BLaER1 (cell line): ENCODE results near the gene C2CD2.

Experiments
- H3K27ac ChIP-seq: shearing (Covaris generic); formaldehyde crosslinking; 2 replicates; pipeline ENCODE4 v1.8.1; 2022
- H3K27me3 ChIP-seq: shearing (Covaris generic); formaldehyde crosslinking; 2 replicates; pipeline ENCODE4 v1.8.1; 2022
- H3K36me3 ChIP-seq: shearing (Covaris generic); formaldehyde crosslinking; 2 replicates; pipeline ENCODE4 v1.8.1; 2022
- H3K4me1 ChIP-seq: shearing (Covaris generic); formaldehyde crosslinking; 2 replicates; pipeline ENCODE4 v1.8.1; 2022
- H3K4me2 ChIP-seq: shearing (Covaris generic); formaldehyde crosslinking; 2 replicates; pipeline ENCODE4 v1.8.1; 2022
- H3K4me3 ChIP-seq: shearing (Covaris generic); formaldehyde crosslinking; 2 replicates; pipeline ENCODE4 v1.8.1; 2022
- H3K9ac ChIP-seq: shearing (Covaris generic); formaldehyde crosslinking; 2 replicates; pipeline ENCODE4 v1.8.1; 2022
- H3K9me3 ChIP-seq: shearing (Covaris generic); formaldehyde crosslinking; 2 replicates; pipeline ENCODE4 v1.8.1; 2022
- H4K20me1 ChIP-seq: shearing (Covaris generic); formaldehyde crosslinking; 2 replicates; pipeline ENCODE4 v1.8.1; 2022
- Cebpa-rat ChIP-seq: shearing (Covaris generic); IDR thresholded peaks from 2 replicates; pipeline ENCODE4 v1.8.1; 2022

C2CD2 gene

GRCh38 chr21:41991659-41992058 lies 37.8 kb upstream of the C2CD2 start:
- Histone ChIP-seq H3K9ac (no peak overlapping the region), H3K27ac (no peak overlapping the region), H4K20me1 (no peaks in the 10 kb centered on the region), H3K4me1 (no peaks in the 10 kb centered on the region), H3K36me3 (peaks cover 60% of the 10 kb centered on the region), H3K4me2 (no peak overlapping the region), H3K4me3 (no peak overlapping the region), H3K9me3 (peaks cover 23% of the 10 kb centered on the region), H3K27me3 (no peaks in the 10 kb centered on the region)
- TF ChIP-seq Cebpa-rat: no peak

- H3K4me1 ChIP-seq: no peaks in the 10 kb centered on the region
These were observed 35.9 kb upstream of the C2CD2 start for GRCh38 chr21:41989698-41990097.

GRCh38 chr21:41987310-41987709 lies 33.5 kb upstream of the C2CD2 start:
- H3K4me1 ChIP-seq: no peaks in the 10 kb centered on the region
- peaks cover 17% of the 10 kb centered on the region for H3K36me3 ChIP-seq
- no peak overlapping the region for H3K4me3 ChIP-seq
- no peak overlapping the region for H3K27ac ChIP-seq
- no peaks in the 10 kb centered on the region for H3K27me3 ChIP-seq
- H3K9ac ChIP-seq: no peak overlapping the region
- no peaks in the 10 kb centered on the region for H4K20me1 ChIP-seq
- no peak for TF ChIP-seq Cebpa-rat
- H3K4me2 ChIP-seq: no peak overlapping the region
- peaks cover 14% of the 10 kb centered on the region for H3K9me3 ChIP-seq

More at GRCh38 chr21:41989698-41990097, 35.9 kb upstream of the C2CD2 start:
- Histone ChIP-seq H3K9me3 (peaks cover 3% of the 10 kb centered on the region), H3K36me3 (peaks cover 41% of the 10 kb centered on the region), H3K4me2 (no peak overlapping the region), H4K20me1 (no peaks in the 10 kb centered on the region), H3K27me3 (no peaks in the 10 kb centered on the region), H3K9ac (no peak overlapping the region), H3K27ac (no peak overlapping the region), H3K4me3 (no peak overlapping the region)
- TF ChIP-seq Cebpa-rat: no peak

- no peak for TF ChIP-seq Cebpa-rat
- Histone ChIP-seq H3K27me3 (no peaks in the 10 kb centered on the region), H4K20me1 (no peaks in the 10 kb centered on the region), H3K4me1 (no peaks in the 10 kb centered on the region), H3K4me2 (no peak overlapping the region), H3K36me3 (peaks cover 2% of the 10 kb centered on the region), H3K4me3 (no peak overlapping the region), H3K27ac (no peak overlapping the region), H3K9ac (no peak overlapping the region), H3K9me3 (peaks cover 14% of the 10 kb centered on the region)
These were observed 32.0 kb upstream of the C2CD2 start for GRCh38 chr21:41985662-41986416.

GRCh38 chr21:41983229-41983628 lies 29.4 kb upstream of the C2CD2 start:
- TF ChIP-seq Cebpa-rat: no peak
- no peaks in the 10 kb centered on the region for H3K4me1 ChIP-seq
- H3K27ac ChIP-seq: no peak overlapping the region
- no peaks in the 10 kb centered on the region for H3K36me3 ChIP-seq
- H3K4me2 ChIP-seq: no peak overlapping the region
- peaks cover 32% of the 10 kb centered on the region for H3K9me3 ChIP-seq
- H3K9ac ChIP-seq: no peak overlapping the region
- no peaks in the 10 kb centered on the region for H3K27me3 ChIP-seq
- H3K4me3 ChIP-seq: no peak overlapping the region
- H4K20me1 ChIP-seq: no peaks in the 10 kb centered on the region

GRCh38 chr21:41980561-41980960 lies 26.7 kb upstream of the C2CD2 start:
- Histone ChIP-seq H3K4me1 (no peaks in the 10 kb centered on the region), H3K9me3 (peaks cover 38% of the 10 kb centered on the region)
- TF ChIP-seq Cebpa-rat: no peak

GRCh38 chr21:41979751-41980369 lies 26.0 kb upstream of the C2CD2 start:
- no peaks in the 10 kb centered on the region for H3K27me3 ChIP-seq
- no peak overlapping the region for H3K4me3 ChIP-seq

More at GRCh38 chr21:41980561-41980960, 26.7 kb upstream of the C2CD2 start:
- Histone ChIP-seq H3K9ac (no peak overlapping the region), H3K4me3 (no peak overlapping the region), H3K27ac (no peak overlapping the region), H4K20me1 (no peaks in the 10 kb centered on the region), H3K36me3 (no peaks in the 10 kb centered on the region), H3K27me3 (no peaks in the 10 kb centered on the region), H3K4me2 (no peak overlapping the region)

GRCh38 chr21:41979335-41979734 lies 25.5 kb upstream of the C2CD2 start:
- H3K27ac ChIP-seq: no peak overlapping the region
- no peaks in the 10 kb centered on the region for H4K20me1 ChIP-seq
- H3K4me3 ChIP-seq: no peak overlapping the region
- no peaks in the 10 kb centered on the region for H3K36me3 ChIP-seq
- H3K9ac ChIP-seq: no peak overlapping the region
- H3K4me2 ChIP-seq: no peak overlapping the region
- H3K27me3 ChIP-seq: no peaks in the 10 kb centered on the region
- peaks cover 10% of the 10 kb centered on the region for H3K4me1 ChIP-seq
- H3K9me3 ChIP-seq: peaks cover 38% of the 10 kb centered on the region
- no peak for TF ChIP-seq Cebpa-rat

More at GRCh38 chr21:41979751-41980369, 26.0 kb upstream of the C2CD2 start:
- Histone ChIP-seq H3K9me3 (peaks cover 38% of the 10 kb centered on the region), H3K4me2 (no peak overlapping the region), H3K36me3 (no peaks in the 10 kb centered on the region), H3K4me1 (peaks cover 5% of the 10 kb centered on the region), H3K9ac (no peak overlapping the region), H4K20me1 (no peaks in the 10 kb centered on the region), H3K27ac (no peak overlapping the region)
- no peak for TF ChIP-seq Cebpa-rat

- Histone ChIP-seq H3K4me2 (no peak overlapping the region), H3K4me3 (no peak overlapping the region), H3K9me3 (peaks cover 40% of the 10 kb centered on the region), H3K4me1 (peaks cover 22% of the 10 kb centered on the region), H3K27ac (no peak overlapping the region), H3K27me3 (no peaks in the 10 kb centered on the region), H3K9ac (no peak overlapping the region), H4K20me1 (no peaks in the 10 kb centered on the region), H3K36me3 (no peaks in the 10 kb centered on the region)
- no peak for TF ChIP-seq Cebpa-rat
These were observed 23.5 kb upstream of the C2CD2 start for GRCh38 chr21:41977034-41977950.

- Histone ChIP-seq H3K4me2 (no peak overlapping the region), H3K27me3 (no peaks in the 10 kb centered on the region), H3K36me3 (no peaks in the 10 kb centered on the region), H3K4me1 (peaks cover 22% of the 10 kb centered on the region), H3K9ac (no peak overlapping the region), H3K9me3 (peaks cover 40% of the 10 kb centered on the region), H4K20me1 (no peaks in the 10 kb centered on the region), H3K4me3 (no peak overlapping the region), H3K27ac (no peak overlapping the region)
- TF ChIP-seq Cebpa-rat: no peak
These were observed 22.8 kb upstream of the C2CD2 start for GRCh38 chr21:41976611-41977010.
